GM12878 (cell line): Measurements from ENCODE around the gene TPCN2. TPM values are rescaled to one million over a fixed set of nuclear protein-coding genes. Genes with fewer than 3 reads are reported as not detected.

Source experiments
- ATAC-seq: fragments of 200-7000 bp; cut with Tn5 transposase; 3 replicates; pipeline ENCODE4 v1.9.1; 2020; ENCODE audit warnings: mild to moderate bottlenecking, moderate library complexity
- BruUV-seq: library from RNA; stranded (reverse); fragments of 400-500 nt; replicated peaks from 2 replicates; lab custom pipeline; 2021; lab: Mats Ljungman, UMichigan
- CTCF ChIA-PET: fragments of 300-600 bp; sonication (Branson Sonifier 250); formaldehyde crosslinking; extraction: SDS; loops from one replicate; lab custom pipeline; 2021; ENCODE audit warnings: inconsistent platforms; lab: Yijun Ruan, JAX
- POLR2A ChIA-PET: fragments of 350-600 bp; formaldehyde crosslinking; extraction: SDS; loops from one replicate; lab custom pipeline; 2021; ENCODE audit warnings: inconsistent platforms; lab: Charles Lee
- RAD21 ChIA-PET: fragments of 300-600 bp; sonication (Branson Sonifier 250); formaldehyde crosslinking; loops from one replicate; lab custom pipeline; 2023; ENCODE audit warnings: antibody characterized with exemption; ENCODE audit not compliant: unreplicated experiment; lab: Charles Lee
- SMC1A ChIA-PET: fragments of 300-600 bp; sonication (Branson Sonifier 250); formaldehyde crosslinking; loops from one replicate; lab custom pipeline; 2023; ENCODE audit not compliant: unreplicated experiment, uncharacterized antibody; lab: Charles Lee
- DNase-seq: peaks from one replicate; pipeline ENCODE4 v3.0.0-alpha.2; 2011; ENCODE audit warnings: low read depth, low spot score
- FAIRE-seq: peaks from 3 replicates; lab custom pipeline; 2011; peaks lifted over from hg19 to GRCh38; lab: Jason Lieb, UNC
- H2AFZ ChIP-seq: 2 replicates; pipeline ENCODE4 v1.6.0; 2011; ENCODE audit warnings: low read depth, low read length, control low read depth; ENCODE audit not compliant: control insufficient read depth
- H3K27ac ChIP-seq: 2 replicates; pipeline ENCODE4 v1.5.1; 2011; ENCODE audit warnings: control low read depth; ENCODE audit not compliant: control insufficient read depth, insufficient read depth
- H3K27me3 ChIP-seq, 2 experiments: replicated peaks in 1 of 2; 2 replicates each; pipeline versions ENCODE4 v1.6.0 to v1.6.1; 2011; ENCODE audit warnings: low read length in 1 of 2; ENCODE audit not compliant: control insufficient read depth in 2 of 2, insufficient read depth in 2 of 2
- H3K36me3 ChIP-seq, 2 experiments: 2 replicates each; pipeline ENCODE4 v1.5.1; 2011; ENCODE audit warnings: low read length in 1 of 2; ENCODE audit not compliant: control insufficient read depth in 2 of 2, insufficient read depth in 2 of 2
- H3K4me1 ChIP-seq: 2 replicates; pipeline ENCODE4 v1.6.1; 2011; ENCODE audit warnings: mild to moderate bottlenecking, low read length, moderate library complexity, mixed read lengths; ENCODE audit not compliant: control insufficient read depth, insufficient read depth
- H3K4me2 ChIP-seq: 2 replicates; pipeline ENCODE4 v1.6.0; 2011; ENCODE audit warnings: control low read depth; ENCODE audit not compliant: control insufficient read depth, insufficient read depth
- H3K4me3 ChIP-seq: fragments of 200-600 bp; sonication (generic); 2 replicates; pipeline ENCODE4 v1.5.1; 2016
- H3K79me2 ChIP-seq: 2 replicates; pipeline ENCODE4 v1.6.0; 2011; ENCODE audit warnings: low read length; ENCODE audit not compliant: control insufficient read depth, insufficient read depth
- H3K9ac ChIP-seq: 2 replicates; pipeline ENCODE4 v1.8.0; 2011; ENCODE audit warnings: low read length, control low read depth, mixed read lengths; ENCODE audit not compliant: control insufficient read depth, insufficient read depth
- H3K9me3 ChIP-seq: replicated peaks from 3 replicates; pipeline ENCODE4 v1.5.1; 2011; ENCODE audit warnings: mild to moderate bottlenecking, low read length; ENCODE audit not compliant: control insufficient read depth, insufficient read depth
- H4K20me1 ChIP-seq: 2 replicates; pipeline ENCODE4 v1.6.0; 2011; ENCODE audit not compliant: control insufficient read depth, insufficient read depth
- CUX1 ChIP-seq: IDR thresholded peaks from 2 replicates; pipeline ENCODE4 v1.6.1; 2012; ENCODE audit warnings: improper control_type of control experiment, low read depth, low read length; ENCODE audit not compliant: insufficient replicate concordance
- ELK1 ChIP-seq: IDR thresholded peaks from 2 replicates; pipeline ENCODE4 v1.6.1; 2012; ENCODE audit warnings: low read depth, low read length, improper control_type of control experiment
- ZBED1 ChIP-seq: IDR thresholded peaks from 2 replicates; pipeline ENCODE4 v1.6.1; 2016; ENCODE audit warnings: borderline replicate concordance
- WGBS: methylation state at CpG from one replicate; pipeline ENCODE4 v1.1.6; 2016; ENCODE audit warnings: low lambda C conversion rate; ENCODE audit not compliant: insufficient replicate concordance, insufficient coverage; ENCODE audit errors: missing lambda C conversion rate; 5-methylcytosine and 5-hydroxymethylcytosine counted together
- in situ Hi-C: fragments of 300-500 bp; cut with MboI; formaldehyde crosslinking; loops from 9 replicates; pipeline ENCODE4 v1.14.3; 2018; ENCODE audit warnings: mixed read lengths
- intact Hi-C: fragments of 100-400 bp; cut with micrococcal nuclease; formaldehyde crosslinking; loops from one replicate; pipeline ENCODE4 v1.14.2; 2022; ENCODE audit not compliant: unreplicated experiment
- polyA plus RNA-seq, 11 experiments: library from polyadenylated mRNA; depleted of rRNA in 4 of 11; unstranded in 6 of 11; stranded (reverse) in 5 of 11; fragments of >200 nt; fragmentation: Nextera tagmentation in 4 of 11; fragmentation: Illumina TruSeq in 1 of 11; extraction: Ambion mirVana in 4 of 11; extraction: Trizol in 1 of 11; gene quantifications; 1 replicate in 1 of 11; 2 replicates in 10 of 11; pipeline versions ENCODE4 v1.2.1 to v1.2.3, GENCODE V29; 2011 to 2016; ENCODE audit warnings: inconsistent platforms in 2 of 11, missing spikeins in 2 of 11, low read depth in 1 of 11
- total RNA-seq, 4 experiments: library from RNA; depleted of rRNA in 3 of 4; stranded (reverse); fragments of >200 nt in 3 of 4; fragmentation: Illumina TruSeq in 1 of 4; extraction: Trizol in 1 of 4; gene quantifications; 2 replicates each; pipeline versions ENCODE4 v1.2.1 to v1.2.3, GENCODE V29; 2013 to 2021
- TF ChIP-seq, protein P1 (sequence below): fragments of 450-650 bp; IDR thresholded peaks from 2 replicates; pipeline ENCODE4 v1.6.1; 2016; ENCODE audit warnings: mild to moderate bottlenecking, moderate library complexity, borderline replicate concordance
- TF ChIP-seq, protein P2 (sequence below): IDR thresholded peaks from 2 replicates; pipeline ENCODE4 v1.6.1; 2012; ENCODE audit warnings: mild to moderate bottlenecking, low read depth, low read length

Gene TPCN2
- total and polyA plus RNA-seq, 10 of the 15 experiments (the other 5 are each of a cell fraction or from before 2014, with no cell fraction given) = 1.7 to 18.4 (median 8.4) TPM

- H4K20me1 ChIP-seq = no peaks in the 10 kb centered on the region
- no peaks in the 10 kb centered on the region for H3K36me3 ChIP-seq
- peaks cover 2% of the 10 kb centered on the region; the same call in 2 of the 3 replicates for H3K9me3 ChIP-seq
- in situ Hi-C loops (no loop called here), intact Hi-C loops (no loop called here)
- no peak overlapping the region for H3K4me2 ChIP-seq
- H3K79me2 ChIP-seq = no peaks in the 10 kb centered on the region
- BruUV-seq = no TSS peak
- no peak overlapping the region for H3K27ac ChIP-seq
- ChIA-PET CTCF (no interaction called here), RAD21 (no interaction called here), SMC1A (no interaction called here), POLR2A (no interaction called here)
- H3K4me1 ChIP-seq = peaks cover 19% of the 10 kb centered on the region
- H3K9ac ChIP-seq = no peak overlapping the region
- ATAC-seq (no peak), DNase-seq (no peak), FAIRE-seq (no peak)
- H2AFZ ChIP-seq = no peak overlapping the region
- 67% methylated on average over 26 of the region's 26 CpGs for WGBS
- H3K27me3 ChIP-seq = no peaks in the 10 kb centered on the region
- H3K4me3 ChIP-seq = no peak overlapping the region
- TF ChIP-seq ZBED1 (no peak), CUX1 (no peak), ELK1 (no peak)
- TF ChIP-seq, protein P1, sequence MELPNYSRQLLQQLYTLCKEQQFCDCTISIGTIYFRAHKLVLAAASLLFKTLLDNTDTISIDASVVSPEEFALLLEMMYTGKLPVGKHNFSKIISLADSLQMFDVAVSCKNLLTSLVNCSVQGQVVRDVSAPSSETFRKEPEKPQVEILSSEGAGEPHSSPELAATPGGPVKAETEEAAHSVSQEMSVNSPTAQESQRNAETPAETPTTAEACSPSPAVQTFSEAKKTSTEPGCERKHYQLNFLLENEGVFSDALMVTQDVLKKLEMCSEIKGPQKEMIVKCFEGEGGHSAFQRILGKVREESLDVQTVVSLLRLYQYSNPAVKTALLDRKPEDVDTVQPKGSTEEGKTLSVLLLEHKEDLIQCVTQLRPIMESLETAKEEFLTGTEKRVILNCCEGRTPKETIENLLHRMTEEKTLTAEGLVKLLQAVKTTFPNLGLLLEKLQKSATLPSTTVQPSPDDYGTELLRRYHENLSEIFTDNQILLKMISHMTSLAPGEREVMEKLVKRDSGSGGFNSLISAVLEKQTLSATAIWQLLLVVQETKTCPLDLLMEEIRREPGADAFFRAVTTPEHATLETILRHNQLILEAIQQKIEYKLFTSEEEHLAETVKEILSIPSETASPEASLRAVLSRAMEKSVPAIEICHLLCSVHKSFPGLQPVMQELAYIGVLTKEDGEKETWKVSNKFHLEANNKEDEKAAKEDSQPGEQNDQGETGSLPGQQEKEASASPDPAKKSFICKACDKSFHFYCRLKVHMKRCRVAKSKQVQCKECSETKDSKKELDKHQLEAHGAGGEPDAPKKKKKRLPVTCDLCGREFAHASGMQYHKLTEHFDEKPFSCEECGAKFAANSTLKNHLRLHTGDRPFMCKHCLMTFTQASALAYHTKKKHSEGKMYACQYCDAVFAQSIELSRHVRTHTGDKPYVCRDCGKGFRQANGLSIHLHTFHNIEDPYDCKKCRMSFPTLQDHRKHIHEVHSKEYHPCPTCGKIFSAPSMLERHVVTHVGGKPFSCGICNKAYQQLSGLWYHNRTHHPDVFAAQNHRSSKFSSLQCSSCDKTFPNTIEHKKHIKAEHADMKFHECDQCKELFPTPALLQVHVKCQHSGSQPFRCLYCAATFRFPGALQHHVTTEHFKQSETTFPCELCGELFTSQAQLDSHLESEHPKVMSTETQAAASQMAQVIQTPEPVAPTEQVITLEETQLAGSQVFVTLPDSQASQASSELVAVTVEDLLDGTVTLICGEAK = no peak
- TF ChIP-seq, protein P2, sequence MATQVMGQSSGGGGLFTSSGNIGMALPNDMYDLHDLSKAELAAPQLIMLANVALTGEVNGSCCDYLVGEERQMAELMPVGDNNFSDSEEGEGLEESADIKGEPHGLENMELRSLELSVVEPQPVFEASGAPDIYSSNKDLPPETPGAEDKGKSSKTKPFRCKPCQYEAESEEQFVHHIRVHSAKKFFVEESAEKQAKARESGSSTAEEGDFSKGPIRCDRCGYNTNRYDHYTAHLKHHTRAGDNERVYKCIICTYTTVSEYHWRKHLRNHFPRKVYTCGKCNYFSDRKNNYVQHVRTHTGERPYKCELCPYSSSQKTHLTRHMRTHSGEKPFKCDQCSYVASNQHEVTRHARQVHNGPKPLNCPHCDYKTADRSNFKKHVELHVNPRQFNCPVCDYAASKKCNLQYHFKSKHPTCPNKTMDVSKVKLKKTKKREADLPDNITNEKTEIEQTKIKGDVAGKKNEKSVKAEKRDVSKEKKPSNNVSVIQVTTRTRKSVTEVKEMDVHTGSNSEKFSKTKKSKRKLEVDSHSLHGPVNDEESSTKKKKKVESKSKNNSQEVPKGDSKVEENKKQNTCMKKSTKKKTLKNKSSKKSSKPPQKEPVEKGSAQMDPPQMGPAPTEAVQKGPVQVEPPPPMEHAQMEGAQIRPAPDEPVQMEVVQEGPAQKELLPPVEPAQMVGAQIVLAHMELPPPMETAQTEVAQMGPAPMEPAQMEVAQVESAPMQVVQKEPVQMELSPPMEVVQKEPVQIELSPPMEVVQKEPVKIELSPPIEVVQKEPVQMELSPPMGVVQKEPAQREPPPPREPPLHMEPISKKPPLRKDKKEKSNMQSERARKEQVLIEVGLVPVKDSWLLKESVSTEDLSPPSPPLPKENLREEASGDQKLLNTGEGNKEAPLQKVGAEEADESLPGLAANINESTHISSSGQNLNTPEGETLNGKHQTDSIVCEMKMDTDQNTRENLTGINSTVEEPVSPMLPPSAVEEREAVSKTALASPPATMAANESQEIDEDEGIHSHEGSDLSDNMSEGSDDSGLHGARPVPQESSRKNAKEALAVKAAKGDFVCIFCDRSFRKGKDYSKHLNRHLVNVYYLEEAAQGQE = no peak
Measured at GRCh38 chr11:69127081-69127850, 78.5 kb downstream of the TPCN2 start.
